A549 treated with AZD9567 at 1 μM for 4 hours (cell line): Measurements from ENCODE around the gene MAGT1. TPM values are rescaled to one million over a fixed set of nuclear protein-coding genes. Genes with fewer than 3 reads are reported as not detected.

Experiments
- total RNA-seq: library from RNA; stranded (reverse); fragments of 200-300 nt; extraction: Qiagen RNA extraction; gene quantifications from 5 replicates; pipeline ENCODE4 v1.2.3, GENCODE V29; 2022; ENCODE audit not compliant: insufficient read depth

Gene MAGT1
- total RNA-seq = 34.3 to 40.2 TPM (median 39.1 TPM) in 5 replicates

DNA sequence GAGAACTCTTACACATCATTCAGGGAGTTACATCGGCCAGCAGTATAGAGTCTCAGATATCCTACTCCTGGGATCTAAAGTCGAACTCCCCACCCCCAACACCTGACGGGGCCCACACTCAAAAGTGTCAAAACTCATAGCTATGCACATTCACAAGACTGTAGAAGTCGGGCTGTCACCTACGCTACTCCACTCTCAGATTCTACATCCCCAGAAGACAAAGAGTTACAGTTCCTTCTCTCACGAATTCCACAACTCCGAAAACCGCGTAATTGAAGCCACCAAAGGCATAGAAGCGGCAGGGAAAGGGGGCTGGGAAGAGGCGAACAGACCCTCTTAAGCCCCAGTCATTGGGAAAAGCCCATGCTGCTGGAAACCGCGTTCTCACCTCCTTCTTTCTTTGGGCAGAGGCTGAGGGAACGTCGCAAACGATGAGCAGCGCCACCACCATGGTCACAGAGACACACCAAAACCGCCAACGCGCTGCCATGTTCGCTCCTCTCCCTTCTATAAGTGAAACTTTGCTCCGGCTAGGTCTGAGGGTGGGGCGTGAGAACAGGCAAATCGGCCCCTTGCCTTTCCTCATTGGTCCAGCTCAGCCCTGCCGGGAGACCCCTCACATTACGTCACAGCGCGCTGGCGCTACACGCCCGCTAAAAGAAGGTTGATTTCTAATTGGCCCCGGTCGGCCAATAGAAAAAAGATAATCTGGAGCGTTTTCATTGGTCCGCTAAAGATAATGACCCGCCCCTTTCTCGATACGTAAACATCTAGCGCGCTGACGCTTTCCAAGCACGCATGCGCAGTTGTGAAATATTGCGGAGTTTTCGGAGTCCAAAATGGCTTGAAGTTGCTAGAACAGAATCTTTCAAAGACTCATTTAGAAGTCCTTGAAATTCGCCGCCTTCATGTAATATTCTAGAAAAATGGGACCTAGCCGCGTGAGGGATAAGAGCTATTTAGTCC, at the start of gene MAGT1:
TSS of gene MAGT1 (minus strand) at position 515 of the 966 bp plus-strand sequence. CDS start at position 490, 25 bp downstream.

DNA sequence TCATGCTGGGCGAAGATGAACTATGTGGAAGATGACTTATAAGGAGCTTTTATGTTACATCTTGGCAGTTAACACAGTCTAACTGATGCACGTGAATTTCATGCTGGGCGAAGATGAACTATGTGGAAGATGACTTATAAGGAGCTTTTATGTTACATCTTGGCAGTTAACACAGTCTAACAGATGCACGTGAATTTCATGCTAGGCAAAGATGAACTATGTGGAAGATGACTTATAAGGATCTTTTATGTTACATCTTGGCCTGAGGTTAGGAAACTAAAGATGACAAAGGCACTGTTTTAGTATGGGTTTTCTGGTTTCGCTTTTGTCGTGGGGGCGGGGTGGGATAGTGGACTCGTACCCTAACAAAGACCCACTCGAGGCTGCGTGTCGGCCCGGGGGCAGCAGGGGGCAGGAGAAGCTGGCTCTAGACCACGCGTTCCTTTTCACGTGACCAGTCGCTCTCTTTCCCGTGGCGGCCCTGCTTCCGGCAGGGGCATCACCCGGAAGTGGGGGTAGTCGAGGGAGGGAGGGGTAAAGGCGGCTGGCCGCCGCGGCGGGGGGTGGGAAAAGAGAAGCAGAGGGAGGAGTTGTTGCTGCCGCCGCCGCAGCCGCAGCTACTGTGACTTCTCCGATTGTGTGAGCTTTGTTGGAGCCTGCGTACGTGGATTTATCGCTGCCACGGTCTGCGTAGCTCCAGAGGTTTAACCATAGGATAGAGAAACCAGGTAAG, 15.0 kb upstream of the MAGT1 start, which contains the start of gene ATP7A:
TSS of gene ATP7A (plus strand) at position 586 of the 733 bp plus-strand sequence. CDS start 60,949 bp downstream, outside the sequence.

DNA sequence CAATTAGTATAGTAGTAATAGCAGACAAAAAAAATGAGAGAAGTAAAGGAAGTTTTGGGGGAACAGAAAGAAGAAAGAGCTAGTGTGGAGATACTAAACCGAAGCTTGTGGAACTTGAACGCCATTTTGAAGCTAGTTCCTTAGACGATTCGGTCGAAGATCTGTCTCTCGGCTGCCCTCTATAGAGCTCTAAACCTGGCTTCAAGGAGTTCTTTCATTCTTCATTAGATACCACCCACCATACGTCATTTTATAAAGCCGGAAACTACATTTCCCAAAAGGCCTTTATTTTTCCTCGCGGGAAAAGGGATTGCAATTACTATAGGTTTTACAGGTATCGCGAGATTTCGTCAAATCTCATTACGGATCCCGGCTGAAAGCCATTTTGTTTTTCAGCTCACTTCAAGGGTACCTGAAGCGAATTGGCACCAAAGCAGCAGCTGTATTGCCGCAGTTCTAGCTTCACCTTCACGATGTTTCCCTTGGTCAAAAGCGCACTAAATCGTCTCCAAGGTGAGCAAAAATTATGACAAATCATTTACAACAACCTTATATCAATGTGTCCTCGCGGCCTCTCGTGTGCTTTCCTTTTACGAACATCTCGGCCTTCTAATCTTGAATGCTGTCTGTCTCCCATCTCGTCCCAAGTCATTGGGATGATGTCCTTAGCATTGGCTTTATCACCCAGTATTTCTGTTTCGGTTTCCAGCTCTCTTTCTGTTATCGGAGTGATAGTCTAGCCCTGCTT, 4.0 kb upstream of the MAGT1 start, which contains the start of gene COX7B:
TSS of gene COX7B (plus strand) at position 388 of the 748 bp plus-strand sequence. CDS start at position 474, 86 bp downstream.

DNA sequence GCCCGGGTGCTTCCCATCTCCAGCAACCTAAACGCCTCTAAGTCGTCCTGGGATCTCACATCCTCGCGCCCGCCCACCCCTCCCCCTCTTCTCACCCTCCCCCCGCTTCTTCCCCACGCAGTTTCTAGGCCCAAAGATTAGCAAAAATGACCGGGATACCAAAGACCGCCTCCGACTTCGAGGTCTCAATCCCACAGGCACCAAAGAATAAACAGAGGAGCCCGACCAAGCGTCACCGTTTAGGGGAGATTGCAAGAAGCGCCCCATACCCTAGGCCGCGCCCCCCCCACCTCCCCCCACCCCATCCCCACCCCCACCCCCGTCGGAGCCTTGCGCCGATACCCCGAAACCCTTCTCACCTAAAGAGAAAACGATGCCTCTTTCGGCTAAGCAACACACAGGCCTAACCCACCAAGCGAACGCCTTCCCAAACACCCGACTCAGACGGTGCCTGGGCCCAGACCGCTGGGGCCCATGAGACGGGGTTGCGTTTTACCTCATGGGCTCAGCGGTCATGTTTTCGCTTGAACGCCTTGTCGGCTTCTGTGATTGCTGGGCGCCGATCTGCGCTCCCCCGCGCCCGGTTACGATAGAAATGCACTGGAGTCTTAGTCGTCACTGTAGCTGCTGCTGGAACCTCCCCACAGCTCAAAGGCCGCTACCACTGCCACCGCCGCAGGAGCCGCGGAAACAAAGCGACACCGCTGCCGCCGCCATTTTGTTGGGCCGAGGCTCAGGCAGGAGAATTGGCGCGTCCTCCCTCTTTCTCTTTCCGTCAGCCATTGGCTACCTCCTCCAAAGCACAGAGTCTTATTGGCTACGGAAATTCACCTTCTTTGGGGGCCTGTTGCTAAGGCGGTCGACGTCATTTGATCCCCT, 109.5 kb downstream of the MAGT1 start, which contains the start of gene ATRX:
TSS of gene ATRX (minus strand) at position 731 of the 879 bp plus-strand sequence. CDS start at position 516, 215 bp downstream.

Other genes with a start within 250 kb of the MAGT1 start
- 13.0 to 29.7 TPM (median 18.6 TPM) in 5 replicates for gene ATRX, start 109.2 kb downstream of the MAGT1 start, total RNA-seq
- gene COX7B, start 4.0 kb upstream of the MAGT1 start, total RNA-seq = 577 to 622 TPM (median 603 TPM) in 5 replicates
- 2.5 to 5.9 TPM (median 3.3 TPM) in 5 replicates for gene ATP7A, start 15.3 kb upstream of the MAGT1 start, total RNA-seq
- gene PGAM4, start 74.2 kb upstream of the MAGT1 start, total RNA-seq = 0.31 to 0.58 TPM (median 0.36 TPM) in 4 of 5 replicates, not detected in the other
- 584 to 611 TPM (median 593 TPM) in 5 replicates for gene PGK1, start 208.8 kb upstream of the MAGT1 start, total RNA-seq
- 9.3 to 16.8 TPM (median 11.9 TPM) in 5 replicates for gene TAF9B, start 244.2 kb upstream of the MAGT1 start, total RNA-seq